IMR-90 (cell line): ENCODE measurements around the gene MAGI2. TPM values are rescaled to one million over a fixed set of nuclear protein-coding genes. Genes with fewer than 3 reads are reported as not detected.

ENCODE experiments used
- ATAC-seq: fragments of 200-7000 bp; cut with Tn5 transposase; 2 replicates; pipeline ENCODE4 v1.9.1; 2020; ENCODE audit warnings: low read depth, mild to moderate bottlenecking, moderate library complexity
- BruUV-seq: library from RNA; stranded (reverse); fragments of 400-500 nt; replicated peaks from 2 replicates; lab custom pipeline; 2021; lab: Mats Ljungman, UMichigan
- CTCF ChIA-PET: fragments of 300-600 bp; formaldehyde crosslinking; extraction: SDS; loops from one replicate; lab custom pipeline; 2021; ENCODE audit warnings: antibody characterized with exemption; lab: Yijun Ruan, JAX
- POLR2A ChIA-PET: fragments of 300-600 bp; sonication (Branson Sonifier 250); formaldehyde crosslinking; loops from one replicate; lab custom pipeline; 2022; ENCODE audit warnings: antibody characterized with exemption; ENCODE audit not compliant: unreplicated experiment; lab: Charles Lee
- DNase-seq: peaks from one replicate; pipeline ENCODE4 v3.0.0; 2013
- H2AFZ ChIP-seq: replicated peaks from 2 replicates; pipeline ENCODE3; 2013; ENCODE audit warnings: low read length, mild to moderate bottlenecking; ENCODE audit not compliant: poor library complexity
- H2AK5ac ChIP-seq: 2 replicates; pipeline ENCODE4 v1.6.1; 2013; ENCODE audit warnings: low read depth, low read length, inconsistent platforms
- H2AK9ac ChIP-seq: replicated peaks from 2 replicates; pipeline ENCODE3; 2013; ENCODE audit warnings: mild to moderate bottlenecking, low read depth, low read length, moderate library complexity; ENCODE audit not compliant: poor library complexity
- H2BK120ac ChIP-seq: 2 replicates; pipeline ENCODE4 v1.6.1; 2013; ENCODE audit warnings: low read depth, low read length, inconsistent platforms
- H2BK15ac ChIP-seq: 3 replicates; pipeline ENCODE4 v1.6.1; 2013; ENCODE audit warnings: low read depth, low read length, inconsistent platforms
- H2BK20ac ChIP-seq: 2 replicates; pipeline ENCODE4 v1.6.1; 2013; ENCODE audit warnings: low read depth, mild to moderate bottlenecking, inconsistent platforms, low read length, moderate library complexity
- H2BK5ac ChIP-seq: 2 replicates; pipeline ENCODE4 v1.6.1; 2013; ENCODE audit warnings: mild to moderate bottlenecking, low read depth, low read length, inconsistent platforms; ENCODE audit not compliant: poor library complexity, severe bottlenecking
- H3K14ac ChIP-seq: replicated peaks from 2 replicates; pipeline ENCODE4 v1.6.1; 2013; ENCODE audit warnings: low read depth, low read length, inconsistent platforms
- H3K18ac ChIP-seq: 2 replicates; pipeline ENCODE4 v1.6.1; 2013; ENCODE audit warnings: low read depth, low read length, control low read depth
- H3K23ac ChIP-seq: 2 replicates; pipeline ENCODE4 v1.6.1; 2013; ENCODE audit warnings: low read depth, low read length, inconsistent platforms
- H3K27ac ChIP-seq: 2 replicates; pipeline ENCODE4 v1.5.1; 2013; ENCODE audit warnings: mild to moderate bottlenecking, control low read depth, low read length; ENCODE audit not compliant: insufficient read depth
- H3K27me3 ChIP-seq: 2 replicates; pipeline ENCODE4 v1.6.1; 2013; ENCODE audit warnings: low read length; ENCODE audit not compliant: control insufficient read depth, insufficient read depth
- H3K36me3 ChIP-seq: 2 replicates; pipeline ENCODE4 v1.6.1; 2013; ENCODE audit warnings: low read length, mixed read lengths; ENCODE audit not compliant: control insufficient read depth, insufficient read depth
- H3K4ac ChIP-seq: 2 replicates; pipeline ENCODE4 v1.6.1; 2013; ENCODE audit warnings: low read depth, low read length, inconsistent platforms
- H3K4me1 ChIP-seq: 2 replicates; pipeline ENCODE4 v1.6.1; 2013; ENCODE audit warnings: low read length, mixed read lengths; ENCODE audit not compliant: control insufficient read depth, insufficient read depth
- H3K4me2 ChIP-seq: 2 replicates; pipeline ENCODE4 v1.6.1; 2013; ENCODE audit warnings: low read depth, mild to moderate bottlenecking, control low read depth, low read length, moderate library complexity
- H3K4me3 ChIP-seq: 2 replicates; pipeline ENCODE4 v1.5.1; 2013; ENCODE audit warnings: low read depth, mild to moderate bottlenecking, control low read depth, low read length, moderate library complexity; ENCODE audit not compliant: insufficient read depth
- H3K56ac ChIP-seq: 2 replicates; pipeline ENCODE4 v1.6.1; 2013; ENCODE audit warnings: low read length, inconsistent platforms; ENCODE audit not compliant: insufficient read depth; ENCODE audit errors: extremely low read depth
- H3K79me1 ChIP-seq, 2 experiments: 2 replicates each; pipeline ENCODE4 v1.6.1; 2013; ENCODE audit warnings: low read length in 2 of 2, inconsistent platforms in 1 of 2, low read depth in 1 of 2
- H3K9ac ChIP-seq: 2 replicates; pipeline ENCODE4 v1.6.1; 2013; ENCODE audit warnings: low read depth, low read length, control low read depth
- H3K9me1 ChIP-seq: 2 replicates; pipeline ENCODE4 v1.6.1; 2013; ENCODE audit warnings: low read length, inconsistent platforms; ENCODE audit not compliant: insufficient read depth
- H3K9me3 ChIP-seq: 2 replicates; pipeline ENCODE4 v1.6.1; 2013; ENCODE audit warnings: low read length; ENCODE audit not compliant: control insufficient read depth, insufficient read depth
- H4K20me1 ChIP-seq: 2 replicates; pipeline ENCODE4 v1.6.1; 2013; ENCODE audit warnings: low read length, inconsistent platforms; ENCODE audit not compliant: insufficient read depth
- H4K5ac ChIP-seq: 2 replicates; pipeline ENCODE4 v1.6.1; 2013; ENCODE audit warnings: mild to moderate bottlenecking, low read depth, low read length, control low read depth
- H4K8ac ChIP-seq, 2 experiments: 2 replicates each; pipeline ENCODE4 v1.6.1; 2013; ENCODE audit warnings: low read depth in 2 of 2, low read length in 2 of 2, control low read depth in 1 of 2, inconsistent platforms in 1 of 2
- H4K91ac ChIP-seq: 2 replicates; pipeline ENCODE4 v1.6.1; 2013; ENCODE audit warnings: low read depth, low read length, inconsistent platforms; ENCODE audit not compliant: insufficient read depth
- BHLHE40 ChIP-seq: fragments of 150-350 bp; IDR thresholded peaks from 2 replicates; pipeline ENCODE4 v1.6.1; 2016; ENCODE audit warnings: mild to moderate bottlenecking, low read depth, low read length
- CEBPB ChIP-seq: IDR thresholded peaks from 2 replicates; pipeline ENCODE4 v1.6.1; 2012; ENCODE audit warnings: low read depth, low read length, improper control_type of control experiment
- FOS ChIP-seq: fragments of 150-350 bp; IDR thresholded peaks from 2 replicates; pipeline ENCODE4 v1.6.1; 2016; ENCODE audit warnings: low read depth, low read length
- MAZ ChIP-seq: IDR thresholded peaks from 2 replicates; pipeline ENCODE4 v1.6.1; 2012; ENCODE audit warnings: low read depth, mild to moderate bottlenecking, low read length, improper control_type of control experiment, moderate library complexity, borderline replicate concordance
- NFE2L2 ChIP-seq: fragments of 150-350 bp; IDR thresholded peaks from 2 replicates; pipeline ENCODE4 v1.6.1; 2016; ENCODE audit warnings: low read depth, mild to moderate bottlenecking, low read length
- POLR2A ChIP-seq: IDR thresholded peaks from 2 replicates; pipeline ENCODE4 v1.6.1; 2012; ENCODE audit warnings: mild to moderate bottlenecking, low read depth, low read length
- WGBS, 2 experiments: methylation state at CpG; one replicate each; pipeline versions ENCODE4 v1.1.5 to v1.1.7; 2013; ENCODE audit warnings: missing lambda C conversion rate in 2 of 2; ENCODE audit not compliant: insufficient read length in 1 of 2; ENCODE audit errors: extremely low coverage in 2 of 2; 5-methylcytosine and 5-hydroxymethylcytosine counted together
- dilution Hi-C: fragments of 300-500 bp; cut with HindIII; formaldehyde crosslinking; loops from one replicate; pipeline ENCODE4 v1.14.3; 2018; ENCODE audit warnings: low sequenced_read_pairs; ENCODE audit not compliant: unreplicated experiment
- in situ Hi-C: fragments of 300-500 bp; cut with MboI; formaldehyde crosslinking; loops from 3 replicates; pipeline ENCODE4 v1.14.3; 2019; ENCODE audit warnings: low sequenced_read_pairs, inconsistent platforms, mixed read lengths
- intact Hi-C: fragments of 100-400 bp; cut with micrococcal nuclease; formaldehyde crosslinking; loops from 2 replicates; pipeline ENCODE4 v1.10.0; 2022
- polyA plus RNA-seq, 3 experiments: library from polyadenylated mRNA; depleted of rRNA; stranded (reverse); fragments of >200 nt; gene quantifications; 2 replicates each; pipeline ENCODE4 v1.2.3, GENCODE V29; 2012; ENCODE audit warnings: low replicate concordance in 1 of 3
- total RNA-seq: library from RNA; depleted of rRNA; stranded (reverse); fragments of >200 nt; gene quantifications from 2 replicates; pipeline ENCODE4 v1.2.3, GENCODE V29; 2012
- TF ChIP-seq, protein P1 (sequence below): fragments of 150-350 bp; IDR thresholded peaks from 2 replicates; pipeline ENCODE4 v1.6.1; 2017; ENCODE audit warnings: mild to moderate bottlenecking, antibody characterized with exemption, low read length, low read depth

Gene MAGI2
- total and polyA plus RNA-seq, 2 of the 4 experiments (the other 2 are of a cell fraction) = 2.5 to 17.9 TPM

DNA sequence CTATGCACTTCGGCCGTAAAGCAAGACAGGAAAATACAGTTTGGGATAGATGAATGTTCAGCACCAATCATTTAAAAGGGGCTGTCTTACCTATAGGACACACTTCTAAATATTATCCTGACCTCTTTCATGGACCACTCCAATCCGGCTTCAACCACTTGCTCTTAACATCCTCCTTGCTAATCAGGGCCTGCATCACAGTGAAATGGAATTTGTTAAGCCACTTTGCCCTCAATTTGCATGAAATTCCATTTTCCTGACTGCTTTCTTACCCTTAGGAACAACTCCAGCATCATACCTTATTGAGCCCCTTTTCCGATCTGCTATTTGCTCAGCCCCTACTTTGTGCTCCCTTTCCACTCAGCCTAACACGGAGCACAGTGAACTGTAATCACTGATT lies 987.6 kb downstream of the MAGI2 start (continued):
- TF ChIP-seq NFE2L2 (no peak), MAZ (no peak), BHLHE40 (no peak), FOS (no peak), CEBPB (no peak)

DNA sequence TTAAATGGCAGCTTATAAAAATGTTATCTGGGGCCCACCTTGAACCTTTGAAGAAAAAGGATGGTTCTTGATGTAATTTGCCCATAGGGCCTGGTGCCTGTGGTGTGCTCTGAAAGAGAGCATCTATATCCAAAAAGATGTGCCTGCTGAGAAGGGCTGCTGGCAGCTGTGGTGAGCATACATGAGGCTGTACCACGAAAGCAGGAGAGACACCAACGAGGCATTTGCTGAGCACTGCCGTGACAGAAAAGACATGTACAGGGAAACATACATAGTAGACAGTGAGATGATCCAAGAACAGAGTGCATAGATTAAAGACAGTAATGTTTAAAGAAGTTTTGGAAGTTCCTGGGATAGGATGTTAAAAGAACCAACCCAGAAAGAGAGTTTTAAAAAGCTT lies 990.4 kb downstream of the MAGI2 start:
- ATAC-seq (no peak), DNase-seq (no peak)
- Histone ChIP-seq H3K79me1 (no peaks in the 10 kb centered on the region), H4K91ac (no peak overlapping the region), H2BK120ac (no peak overlapping the region), H3K9me3 (no peaks in the 10 kb centered on the region), H3K4me3 (no peak overlapping the region), H3K4ac (no peak overlapping the region), H3K4me2 (no peak overlapping the region), H4K8ac (no peak overlapping the region), H3K14ac (no peak overlapping the region), H4K5ac (no peak overlapping the region), H2BK15ac (no peak overlapping the region), H4K20me1 (no peaks in the 10 kb centered on the region), H2BK5ac (no peak overlapping the region), H2BK20ac (no peak overlapping the region), H3K23ac (no peak overlapping the region), H3K56ac (no peak overlapping the region), H3K27ac (no peak overlapping the region), H2AK5ac (no peak overlapping the region), H3K18ac (no peak overlapping the region), H2AK9ac (no peak overlapping the region), H3K36me3 (no peaks in the 10 kb centered on the region), H3K9ac (no peak overlapping the region), H3K27me3 (no peaks in the 10 kb centered on the region), H3K4me1 (no peaks in the 10 kb centered on the region), H3K9me1 (no peaks in the 10 kb centered on the region), H2AFZ (no peak overlapping the region)
- intact Hi-C loops = no loop called here
- dilution Hi-C loops = no loop called here
- 93% methylated on average over 3 of the region's 3 CpGs; no CpG with 5 or more reads in 1 of the 2 experiments for WGBS, 2 experiments
- TF ChIP-seq FOS = no peak
- TF ChIP-seq POLR2A = no peak
- TF ChIP-seq, protein P1, sequence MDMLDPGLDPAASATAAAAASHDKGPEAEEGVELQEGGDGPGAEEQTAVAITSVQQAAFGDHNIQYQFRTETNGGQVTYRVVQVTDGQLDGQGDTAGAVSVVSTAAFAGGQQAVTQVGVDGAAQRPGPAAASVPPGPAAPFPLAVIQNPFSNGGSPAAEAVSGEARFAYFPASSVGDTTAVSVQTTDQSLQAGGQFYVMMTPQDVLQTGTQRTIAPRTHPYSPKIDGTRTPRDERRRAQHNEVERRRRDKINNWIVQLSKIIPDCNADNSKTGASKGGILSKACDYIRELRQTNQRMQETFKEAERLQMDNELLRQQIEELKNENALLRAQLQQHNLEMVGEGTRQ = no peak
- no peak for TF ChIP-seq MAZ
- ChIA-PET CTCF (no interaction called here), POLR2A (no interaction called here)
- in situ Hi-C loops = no loop called here
- no TSS peak for BruUV-seq
